ENCODE data around the gene PEX19. TPM values are rescaled to one million over a fixed set of nuclear protein-coding genes. Genes with fewer than 3 reads are reported as not detected.

The PEX19 gene
- total RNA-seq, 4 donors from 2014 or later: 43.6 to 54.2 (median 46.1) TPM

Small RNA genes lying within 50 kb of the gene (small RNA-seq; reads per million reads assigned to genes)
- gene RF00019: 0 reads per million in 3 donors

Other genes with a start within 250 kb of the PEX19 start
- gene KCNJ10, start 215.0 kb downstream of the PEX19 start, total RNA-seq: under 1 TPM in 1 of 4 donors, not detected in 3; 0.06 TPM
- gene KCNJ9, start 203.6 kb downstream of the PEX19 start, total RNA-seq: not detected
- gene IGSF8, start 186.5 kb downstream of the PEX19 start, total RNA-seq: 10 to 100 TPM; 12.0 to 27.0 (median 21.9) TPM
- 100 to 1,000 TPM; 101 to 214 (median 130) TPM for gene ATP1A2, start 169.4 kb downstream of the PEX19 start, total RNA-seq
- 1 to 10 TPM in 1 of 4 donors, under 1 TPM in 2, not detected in 1; 0.17 to 2.1 (median 0.98) TPM for gene ATP1A4, start 133.5 kb downstream of the PEX19 start, total RNA-seq
- 1 to 10 TPM; 2.9 to 4.9 (median 4.6) TPM for gene CASQ1, start 94.6 kb downstream of the PEX19 start, total RNA-seq
- 100 to 1,000 TPM; 161 to 286 (median 239) TPM for gene PEA15, start 79.7 kb downstream of the PEX19 start, total RNA-seq
- gene DCAF8, start 22.6 kb downstream of the PEX19 start, total RNA-seq: 100 to 1,000 TPM; 111 to 191 (median 172) TPM
- 100 to 1,000 TPM; 108 to 125 (median 116) TPM for gene COPA, start 58.1 kb upstream of the PEX19 start, total RNA-seq
- 10 to 100 TPM; 45.6 to 59.7 (median 52.1) TPM for gene NCSTN, start 58.2 kb upstream of the PEX19 start, total RNA-seq
- not detected for gene NHLH1, start 81.9 kb upstream of the PEX19 start, total RNA-seq
- gene VANGL2, start 115.4 kb upstream of the PEX19 start, total RNA-seq: 1 to 10 TPM; 1.2 to 5.8 (median 3.7) TPM
- 1 to 10 TPM in 2 of 4 donors, under 1 TPM in 2; 0.19 to 1.4 (median 0.87) TPM for gene SLAMF6, start 238.1 kb upstream of the PEX19 start, total RNA-seq

Data from esophagus muscularis mucosa (tissue), 4 donors.